Measurements from ENCODE around the gene INO80E.
A peak's percentile ranks its signal among the peaks of the same experiment; 100 is the strongest.
"Not testable (repeated sequence)": the region's sequence is repeated elsewhere in the genome, so short reads cannot be mapped to it uniquely, and the experiment has no call there.

The INO80E gene

GRCh38 chr16:30031477-30031918 is 35.5 kb downstream of the INO80E start:
- no peak for DNase-seq (ENCODE audit: low read depth)

DNA sequence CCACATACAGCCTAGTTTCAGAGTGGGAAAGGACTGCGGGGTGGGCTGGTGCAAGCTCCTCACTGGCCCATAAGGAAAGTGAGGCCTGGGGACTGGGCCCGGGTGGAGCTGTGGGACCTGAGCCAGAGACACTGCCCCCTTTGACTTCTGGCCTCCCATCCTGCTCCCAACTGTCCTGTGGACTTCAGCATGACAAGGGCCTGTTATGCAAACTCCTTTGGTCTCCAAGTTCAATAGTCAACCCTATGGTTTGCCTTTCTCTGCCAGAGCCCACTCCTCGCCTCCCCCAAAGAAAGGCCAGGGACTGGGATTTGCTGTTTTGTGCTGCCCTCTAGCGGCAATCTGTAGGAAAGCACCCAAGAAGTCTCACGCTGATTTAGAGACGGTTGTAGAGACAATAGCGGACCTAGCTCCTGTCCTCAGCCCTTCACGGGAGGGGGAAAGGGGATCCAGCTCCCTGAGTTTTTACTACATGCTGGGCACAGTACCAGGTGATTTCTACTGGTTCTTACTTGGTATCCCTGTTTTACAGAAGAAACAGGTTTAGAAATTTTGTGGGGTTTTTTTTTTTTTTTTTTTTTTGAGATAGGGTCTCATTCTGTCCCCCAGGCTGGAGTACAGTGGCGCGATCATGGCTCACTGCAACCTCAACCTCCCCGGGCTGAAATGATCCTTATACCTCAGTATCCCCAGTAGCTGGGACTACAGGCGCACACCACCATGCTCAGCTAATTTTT is 36.2 kb downstream of the INO80E start:
- DNase-seq (ENCODE audit: low read depth): no peak

GRCh38 chr16:30033270-30033669 is 37.2 kb downstream of the INO80E start:
- no peak for DNase-seq (ENCODE audit: low read depth)

- DNase-seq (ENCODE audit: low read depth): no peak
Observed at GRCh38 chr16:30040221-30040620, 44.2 kb downstream of the INO80E start.

GRCh38 chr16:30040690-30041089 is 44.6 kb downstream of the INO80E start:
- not testable (repeated sequence) for DNase-seq (ENCODE audit: low read depth)

DNA sequence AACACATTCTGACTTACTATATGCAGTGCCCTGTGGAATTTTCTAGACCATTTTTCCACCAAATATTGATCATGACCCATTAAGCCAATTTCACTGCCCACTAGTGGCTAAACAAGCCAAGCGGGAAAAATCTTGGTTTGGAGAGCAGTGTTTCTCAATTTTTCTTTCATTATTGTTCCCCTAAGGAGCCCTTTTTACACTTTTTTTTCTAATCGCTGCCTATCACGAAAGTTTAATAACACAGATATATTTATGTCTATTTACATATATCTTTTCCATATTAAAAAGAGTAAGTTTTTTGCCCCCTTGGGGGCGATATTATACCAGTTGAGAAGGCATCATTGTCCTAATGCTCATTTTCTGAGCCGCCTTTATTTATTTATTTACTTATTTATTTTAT is 45.8 kb downstream of the INO80E start:
- no peak for DNase-seq (ENCODE audit: low read depth)

DNA sequence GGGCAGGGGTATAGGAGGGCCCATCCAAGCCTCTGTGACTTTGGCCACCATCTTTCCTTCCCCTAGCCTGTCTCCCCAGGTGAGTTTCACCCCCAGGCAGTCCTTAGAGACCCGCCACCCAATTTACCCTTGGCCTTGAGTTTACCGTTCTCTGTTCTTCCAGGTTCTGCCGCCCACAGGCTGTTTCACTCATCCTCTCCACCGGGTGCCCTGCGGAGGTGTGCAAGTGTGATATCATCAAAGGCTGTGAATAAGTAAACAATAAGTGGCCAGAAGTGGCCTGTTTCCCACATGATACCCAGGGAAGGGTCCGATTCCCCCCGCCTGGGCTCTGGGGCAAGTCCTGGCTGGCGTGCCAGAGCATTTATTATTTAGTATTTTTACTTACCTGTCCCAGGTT is 50.1 kb downstream of the INO80E start:
- DNase-seq (ENCODE audit: low read depth): no peak

GRCh38 chr16:30046588-30046987 is 50.5 kb downstream of the INO80E start:
- no peak for DNase-seq (ENCODE audit: low read depth)

DNA sequence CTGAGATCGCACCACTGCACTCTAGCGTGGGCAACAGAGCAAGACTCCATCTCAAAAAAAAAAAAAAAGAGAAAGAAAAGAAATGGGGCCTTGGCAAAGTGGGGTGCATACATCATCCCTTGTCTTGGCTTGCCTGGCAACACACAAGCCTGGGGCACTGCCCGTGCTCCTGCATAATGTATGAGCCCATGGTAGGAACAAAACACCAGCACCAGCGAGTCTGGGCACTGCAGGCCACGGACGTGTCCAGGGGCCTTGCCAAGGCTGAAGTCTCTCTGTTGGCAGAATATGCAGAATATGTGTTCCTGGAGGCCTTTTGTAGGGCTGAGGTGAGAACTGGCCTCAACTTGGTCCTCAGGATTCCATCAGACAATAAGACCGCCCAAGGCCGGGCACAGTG is 53.8 kb downstream of the INO80E start:
- DNase-seq (ENCODE audit: low read depth): no peak

DNA sequence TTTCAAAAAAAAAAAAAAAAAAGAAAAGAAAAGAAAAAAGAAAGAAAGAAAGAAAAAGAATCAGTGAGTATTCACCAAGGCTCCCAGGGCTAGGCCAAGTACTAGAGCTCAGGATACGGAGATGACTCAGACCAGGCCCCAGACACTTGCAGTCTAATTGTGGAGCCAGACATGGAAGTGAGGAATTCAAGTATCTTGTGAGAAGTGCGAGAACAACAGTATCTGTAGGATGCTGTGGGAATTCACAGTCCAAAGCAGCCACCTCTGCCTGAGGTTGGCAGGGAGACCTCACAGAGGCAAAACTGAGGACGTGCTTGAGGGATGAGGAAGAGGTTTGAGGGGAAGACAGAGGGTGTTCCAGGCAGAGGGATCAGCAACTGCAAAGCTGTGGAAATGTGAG is 55.5 kb downstream of the INO80E start:
- DNase-seq (ENCODE audit: low read depth): no peak

DNA sequence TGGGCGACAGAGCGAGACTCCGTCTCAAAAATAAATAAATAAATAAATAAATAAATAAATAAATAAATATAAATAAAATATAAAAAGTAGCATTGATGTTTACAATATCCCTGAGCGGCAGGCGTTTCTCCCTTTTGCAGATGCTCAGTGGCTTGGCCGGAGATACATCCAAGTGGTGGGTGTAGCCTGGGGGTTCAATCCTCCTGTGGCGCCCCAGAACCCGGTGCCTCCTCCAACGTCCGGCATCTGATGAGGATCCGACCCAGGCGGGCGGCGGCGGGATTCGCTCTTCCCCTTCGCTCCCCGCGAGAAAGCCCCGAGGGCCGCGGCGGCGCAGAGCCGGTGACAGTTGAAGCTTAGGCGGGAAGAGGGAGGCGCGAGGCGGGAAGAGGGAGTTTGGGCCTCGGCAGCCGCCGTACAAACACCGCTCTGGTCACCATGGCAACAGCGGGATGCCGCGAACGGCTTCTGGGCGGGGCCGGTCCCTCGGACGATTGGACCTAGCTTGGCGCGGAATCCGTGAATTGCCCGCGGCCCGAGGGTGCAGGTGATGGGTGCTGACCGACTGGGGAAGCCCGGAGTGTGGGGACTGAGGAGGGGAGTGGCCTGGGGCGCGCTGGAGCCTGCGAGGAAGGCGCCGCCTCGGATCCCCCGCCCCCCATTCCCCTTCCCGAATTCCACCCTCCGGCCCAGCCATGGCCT is 56.8 kb downstream of the INO80E start:
- DNase-seq (ENCODE audit: low read depth): peak; percentile 68

DNA sequence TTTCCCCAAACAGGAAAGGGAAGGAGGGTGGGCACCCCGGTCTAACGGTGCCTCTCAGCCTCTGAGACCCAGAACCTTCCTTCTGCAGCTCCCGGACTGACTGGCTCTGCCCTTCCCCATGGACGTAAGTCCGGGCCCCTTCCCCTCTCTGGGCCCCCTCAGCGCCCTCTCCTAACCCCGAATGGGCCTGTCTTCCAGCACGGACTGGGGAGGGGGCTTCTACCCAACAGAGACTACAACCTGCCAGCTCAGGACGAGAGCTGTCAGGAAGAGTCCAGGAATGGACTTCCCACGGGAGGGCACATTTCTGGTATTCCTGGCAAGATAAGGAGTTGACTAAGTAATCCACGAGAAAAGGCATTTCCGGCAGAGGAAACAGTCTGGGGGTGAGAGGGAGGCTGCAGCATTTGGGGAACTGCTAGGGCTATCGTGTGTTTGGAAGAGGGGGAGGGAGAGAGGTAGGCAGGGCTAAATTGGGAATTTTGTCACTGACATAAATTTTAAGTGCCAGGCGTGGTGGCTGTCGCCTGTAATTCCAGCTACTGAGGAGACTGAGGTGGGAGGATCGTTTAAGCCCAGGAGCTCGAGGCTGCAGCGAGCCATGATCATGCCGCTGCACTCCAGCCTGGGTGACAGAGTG is 57.5 kb downstream of the INO80E start:
- DNase-seq (ENCODE audit: low read depth): no peak

DNA sequence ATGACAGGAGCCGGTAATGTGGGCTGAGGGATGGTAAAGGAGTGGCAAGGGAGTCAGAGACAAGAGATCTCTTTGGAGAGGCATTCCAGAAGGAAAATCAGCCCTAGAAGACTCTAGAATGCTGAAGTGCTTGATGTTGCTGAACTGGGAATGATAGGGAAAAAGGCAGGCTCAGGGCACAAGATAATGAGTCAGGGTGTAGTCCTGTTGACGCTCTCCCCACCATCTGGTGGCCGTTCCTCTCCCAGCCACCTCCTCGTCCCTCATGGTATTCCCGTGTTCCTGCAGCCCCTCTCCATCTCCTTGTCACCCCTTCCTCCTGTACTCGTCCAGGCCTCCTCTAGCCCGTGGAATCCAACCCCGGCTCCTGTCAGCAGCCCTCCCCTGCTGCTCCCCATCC is 58.4 kb downstream of the INO80E start:
- no peak for DNase-seq (ENCODE audit: low read depth)

GRCh38 chr16:30054959-30055553 is 59.0 kb downstream of the INO80E start:
- no peak for DNase-seq (ENCODE audit: low read depth)

All from HS-5 (cell line).